ENCODE measurements around the gene REN.

DNA sequence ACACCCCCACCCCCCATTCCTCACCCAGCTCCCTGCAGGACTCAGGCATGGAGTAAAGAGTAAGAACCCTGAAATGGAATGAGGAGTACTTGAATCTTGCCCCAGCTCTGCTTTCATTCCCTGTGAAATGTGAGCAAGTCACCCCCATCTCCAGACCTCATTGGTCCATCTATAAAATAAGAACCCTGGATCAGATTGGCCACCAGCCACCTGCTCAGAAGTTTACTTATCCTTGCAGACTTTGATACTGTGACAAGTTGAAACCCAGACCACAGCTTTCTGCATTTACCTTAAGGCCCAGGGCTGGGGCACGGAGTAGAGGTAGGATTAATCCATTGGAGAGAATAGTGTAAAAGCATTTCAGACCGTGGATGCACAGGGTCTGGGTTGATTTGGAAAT is 27.9 kb upstream of the REN start:
- TF ChIP-seq CTCF (conservative IDR thresholded peaks at IDR 0.05 in 1 of 2, IDR thresholded peaks at IDR 0.05 in 1 of 2; ENCODE audit: low read depth in 1 of 2, low read length in 2 of 2) = no peak
- no peak for TF ChIP-seq EZH2 (IDR thresholded peaks at IDR 0.05; ENCODE audit: low read length, missing control alignments)
